K562 (cell line): ENCODE data around the gene B3GALT5. TPM values are rescaled to one million over a fixed set of nuclear protein-coding genes. Genes with fewer than 3 reads are reported as not detected.

Source experiments
- ATAC-seq: fragments of 200-7000 bp; cut with Tn5 transposase; 3 replicates; pipeline ENCODE4 v1.9.1; 2020; ENCODE audit warnings: moderate library complexity
- BruUV-seq: library from RNA; stranded (reverse); fragments of 400-500 nt; replicated peaks from 2 replicates; lab custom pipeline; 2021; lab: Mats Ljungman, UMichigan
- CTCF ChIA-PET: fragments of 300-600 bp; formaldehyde crosslinking; extraction: SDS; loops from one replicate; lab custom pipeline; 2021; ENCODE audit warnings: low intra/inter-chr PET ratio; lab: Yijun Ruan, JAX
- POLR2A ChIA-PET: fragments of 300-600, 350-650 bp; sonication (Branson Sonifier 250); formaldehyde crosslinking; extraction: SDS; loops from one replicate; lab custom pipeline; 2021; ENCODE audit warnings: antibody characterized with exemption, inconsistent platforms; lab: Yijun Ruan, JAX
- DNase-seq, 4 experiments: peaks; one replicate each; pipeline versions ENCODE4 v3.0.0 to v3.0.0-alpha.2; 2011 to 2018; ENCODE audit warnings: low spot score in 3 of 4, mixed read lengths in 3 of 4; ENCODE audit errors: extremely low read depth in 1 of 4
- FAIRE-seq: peaks from 2 replicates; lab custom pipeline; 2011; peaks lifted over from hg19 to GRCh38; lab: Jason Lieb, UNC
- H2AFZ ChIP-seq: 2 replicates; pipeline ENCODE4 v1.6.0; 2011; ENCODE audit warnings: low read depth, low read length, control low read depth, inconsistent platforms
- H3K27ac ChIP-seq: fragments of 200-600 bp; 3 replicates; pipeline ENCODE4 v1.8.0; 2011; ENCODE audit warnings: low read depth, mild to moderate bottlenecking, control low read depth, inconsistent platforms, low read length, moderate library complexity, mixed read lengths; ENCODE audit errors: extremely low read depth
- H3K27me3 ChIP-seq, 2 experiments: fragments of 300-600 bp in 1 of 2; 2 replicates in 1 of 2; 3 replicates in 1 of 2; pipeline versions ENCODE4 v1.6.0 to v1.8.0; 2011; ENCODE audit warnings: inconsistent platforms in 2 of 2, low read length in 2 of 2, mild to moderate bottlenecking in 1 of 2, mixed read lengths in 1 of 2, moderate library complexity in 1 of 2; ENCODE audit not compliant: control insufficient read depth in 2 of 2, insufficient read depth in 2 of 2
- H3K36me3 ChIP-seq: fragments of 300-600 bp; 3 replicates; pipeline ENCODE4 v1.8.0; 2011; ENCODE audit warnings: mild to moderate bottlenecking, low read length, inconsistent platforms; ENCODE audit not compliant: control insufficient read depth, insufficient read depth
- H3K4me1 ChIP-seq, 2 experiments: fragments of 200-600 bp in 1 of 2; replicated peaks in 1 of 2; 2 replicates in 1 of 2; 3 replicates in 1 of 2; pipeline versions ENCODE4 v1.5.1 to v1.8.0; 2011; ENCODE audit warnings: inconsistent platforms in 2 of 2, low read length in 2 of 2, mild to moderate bottlenecking in 1 of 2, mixed read lengths in 1 of 2, moderate library complexity in 1 of 2; ENCODE audit not compliant: control insufficient read depth in 2 of 2, insufficient read depth in 2 of 2
- H3K4me2 ChIP-seq: 2 replicates; pipeline ENCODE4 v1.6.1; 2011; ENCODE audit warnings: low read length, control low read depth, inconsistent platforms, mixed read lengths; ENCODE audit not compliant: insufficient read depth
- H3K4me3 ChIP-seq: fragments of 200-600 bp; sonication (generic), shearing (Covaris generic); 2 replicates; pipeline ENCODE4 v1.5.1; 2016; ENCODE audit warnings: control low read depth, inconsistent platforms
- H3K79me2 ChIP-seq: fragments of 200-600 bp; 3 replicates; pipeline ENCODE4 v1.8.0; 2011; ENCODE audit warnings: low read length, inconsistent platforms; ENCODE audit not compliant: control insufficient read depth, insufficient read depth
- H3K9ac ChIP-seq, 2 experiments: 2 replicates each; pipeline versions ENCODE4 v1.6.0 to v1.6.1; 2011; ENCODE audit warnings: low read depth in 2 of 2, low read length in 2 of 2, control low read depth in 1 of 2, inconsistent platforms in 1 of 2, mild to moderate bottlenecking in 1 of 2, mixed read lengths in 1 of 2; ENCODE audit not compliant: insufficient read depth in 1 of 2
- H3K9me1 ChIP-seq: one replicate; pipeline ENCODE4 v1.6.0; 2011; ENCODE audit warnings: inconsistent platforms, mild to moderate bottlenecking, low read length, moderate library complexity; ENCODE audit not compliant: control insufficient read depth, insufficient read depth
- H3K9me3 ChIP-seq: replicated peaks from 2 replicates; pipeline ENCODE4 v1.5.1; 2011; ENCODE audit warnings: low read depth, low read length, inconsistent platforms; ENCODE audit not compliant: control insufficient read depth, insufficient read depth
- H4K20me1 ChIP-seq: replicated peaks from 2 replicates; pipeline ENCODE4 v1.6.1; 2011; ENCODE audit warnings: low read length, inconsistent platforms, mixed read lengths; ENCODE audit not compliant: control insufficient read depth, insufficient read depth
- ARID3B ChIP-seq: fragments of 250-450 bp; sonication (Bioruptor Pico); IDR thresholded peaks from 2 replicates; pipeline ENCODE4 v1.4.0; 2020; ENCODE audit warnings: borderline replicate concordance
- CBX3 ChIP-seq, 2 experiments: IDR thresholded peaks; 1 replicate in 1 of 2; 2 replicates in 1 of 2; pipeline ENCODE4 v1.6.1; 2012; ENCODE audit warnings: inconsistent platforms in 2 of 2, low read length in 2 of 2, borderline replicate concordance in 1 of 2, control low read depth in 1 of 2
- DIDO1 ChIP-seq: fragments of 450-650 bp; IDR thresholded peaks from 2 replicates; pipeline ENCODE4 v1.6.1; 2016; ENCODE audit warnings: low read depth, missing biosample characterization, missing genetic modification characterization
- DLX4 ChIP-seq: fragments of 250-450 bp; sonication (Bioruptor Pico); IDR thresholded peaks from 2 replicates; pipeline ENCODE4 v1.6.1; 2021; ENCODE audit warnings: mild to moderate bottlenecking
- GTF3C2 ChIP-seq: IDR thresholded peaks from 3 replicates; pipeline ENCODE4 v1.6.1; 2011; ENCODE audit warnings: borderline replicate concordance, mild to moderate bottlenecking, moderate library complexity; ENCODE audit not compliant: insufficient read length; ENCODE audit errors: extremely low read depth
- L3MBTL2 ChIP-seq: fragments of 450-650 bp; IDR thresholded peaks from 2 replicates; pipeline ENCODE4 v1.6.1; 2016; ENCODE audit warnings: mild to moderate bottlenecking, moderate library complexity
- NR4A1 ChIP-seq, 2 experiments: fragments of 250-450 bp in 1 of 2; fragments of 450-650 bp in 1 of 2; sonication (Bioruptor Pico) in 1 of 2; IDR thresholded peaks; 2 replicates each; pipeline versions ENCODE4 v1.4.0 to v1.6.1; 2016 to 2020; ENCODE audit warnings: mild to moderate bottlenecking in 2 of 2, missing compliant biosample characterization in 1 of 2, missing genetic modification characterization in 1 of 2, moderate library complexity in 1 of 2
- PCBP2 ChIP-seq: fragments of 200-400 bp; formaldehyde crosslinking; IDR thresholded peaks from 2 replicates; pipeline ENCODE4 v1.6.1; 2018; ENCODE audit warnings: low read length, low read depth, mild to moderate bottlenecking, moderate library complexity; ENCODE audit not compliant: poor library complexity, severe bottlenecking
- SRSF1 ChIP-seq: fragments of 200-400 bp; formaldehyde crosslinking; IDR thresholded peaks from 2 replicates; pipeline ENCODE4 v1.6.1; 2017; ENCODE audit warnings: mild to moderate bottlenecking, low read depth, low read length, moderate library complexity
- THRAP3 ChIP-seq: fragments of 450-650 bp; IDR thresholded peaks from 2 replicates; pipeline ENCODE4 v1.6.1; 2016; ENCODE audit warnings: mild to moderate bottlenecking, inconsistent platforms, borderline replicate concordance
- ZNF449 ChIP-seq: fragments of 250-450 bp; sonication (Bioruptor Pico); IDR thresholded peaks from 2 replicates; pipeline ENCODE4 v1.8.0; 2022; ENCODE audit warnings: moderate library complexity, mild to moderate bottlenecking, inconsistent platforms
- ZNF785 ChIP-seq: fragments of 250-450 bp; sonication (Bioruptor Pico); IDR thresholded peaks from 2 replicates; pipeline ENCODE4 v1.4.0; 2020; ENCODE audit warnings: mild to moderate bottlenecking
- WGBS: fragments of 100-300 bp; shearing (Covaris generic); methylation state at CpG from one replicate; pipeline ENCODE4 v1.1.6; 2016; ENCODE audit warnings: low coverage, mixed read lengths; ENCODE audit not compliant: insufficient coverage; ENCODE audit errors: missing lambda C conversion rate; 5-methylcytosine and 5-hydroxymethylcytosine counted together
- in situ Hi-C: fragments of 300-500 bp; cut with MboI; formaldehyde crosslinking; loops from 4 replicates; pipeline ENCODE4 v1.15.0; 2018; ENCODE audit warnings: inconsistent platforms, mixed read lengths
- intact Hi-C: fragments of 100-400 bp; cut with micrococcal nuclease; formaldehyde crosslinking; loops from 2 replicates; pipeline ENCODE4 v1.14.2; 2022
- polyA plus RNA-seq, 8 experiments: library from polyadenylated mRNA; depleted of rRNA in 4 of 8; stranded (reverse) in 5 of 8; unstranded in 3 of 8; fragments of >200 nt; fragmentation: Nextera tagmentation in 2 of 8; fragmentation: Illumina TruSeq in 1 of 8; extraction: Ambion mirVana in 2 of 8; extraction: Trizol in 1 of 8; gene quantifications; 2 replicates each; pipeline versions ENCODE4 v1.2.1 to v1.2.3, GENCODE V29; 2011 to 2014; ENCODE audit warnings: inconsistent platforms in 1 of 8, missing spikeins in 1 of 8
- total RNA-seq, 7 experiments: library from RNA; depleted of rRNA in 6 of 7; stranded (reverse); fragments of >200 nt in 6 of 7; fragmentation: Illumina TruSeq in 2 of 7; extraction: Trizol in 2 of 7; gene quantifications; 2 replicates each; pipeline versions ENCODE4 v1.2.1 to v1.2.3, GENCODE V29; 2011 to 2021; ENCODE audit warnings: low replicate concordance in 1 of 7

B3GALT5 gene
- total and polyA plus RNA-seq, 9 of the 15 experiments (the other 6 are each of a cell fraction or from before 2014, with no cell fraction given) = 0.02 TPM; not detected in 8

- Histone ChIP-seq H3K4me3 (no peak overlapping the region), H3K4me1 (no peaks in the 10 kb centered on the region), H3K4me2 (no peak overlapping the region), H3K36me3 (no peaks in the 10 kb centered on the region)
- DNase-seq = no peak
- POLR2A ChIA-PET = interaction anchor here (0.7 to 1.0 kb wide), 2 partner anchors 9 to 113 kb away, joined by 3 to 4 read pairs; no protein-coding TSS in a partner anchor
- WGBS = 1% methylated on average over 5 of the region's 5 CpGs
- no peak for TF ChIP-seq ZNF449 (CRISPR knock-in tag)
- TF ChIP-seq SRSF1 = no peak
- TF ChIP-seq DIDO1 (tag) = no peak
- TF ChIP-seq GTF3C2 = no peak
- TF ChIP-seq CBX3 (IDR thresholded peaks at IDR 0.05; ENCODE audit: borderline replicate concordance in 1 of 2, low read length in 2 of 2) = no peak
- TF ChIP-seq NR4A1 (CRISPR knock-in tag; IDR thresholded peaks at IDR 0.05) = no peak
- no peak for TF ChIP-seq NR4A1 (tag; IDR thresholded peaks at IDR 0.05)
- TF ChIP-seq ZNF785 (CRISPR knock-in tag) = no peak
- TF ChIP-seq DLX4 = no peak
- TF ChIP-seq L3MBTL2 = no peak
- no peak for TF ChIP-seq ARID3B (CRISPR knock-in tag)
- no peak for TF ChIP-seq PCBP2
- no peak for TF ChIP-seq THRAP3
- TF ChIP-seq, all 486 proteins: peak for 0
- Histone ChIP-seq H3K27me3 (peaks cover 15 to 45% of the 10 kb centered on the region in 2 experiments; a peak in 4 of 5 replicates), H3K9ac (no peak overlapping the region), H4K20me1 (no peaks in the 10 kb centered on the region), H3K9me1 (no peaks in the 10 kb centered on the region), H2AFZ (no peak overlapping the region), H3K27ac (no peak overlapping the region), H3K9me3 (no peaks in the 10 kb centered on the region), H3K79me2 (no peaks in the 10 kb centered on the region)
- ATAC-seq (no peak), FAIRE-seq (no peak)
- in situ Hi-C loops (no loop called here), intact Hi-C loops (no loop called here)
- CTCF ChIA-PET = no interaction called here
- BruUV-seq = no TSS peak
These were observed 44.5 kb downstream of the B3GALT5 start for GRCh38 chr21:39657091-39657689.
